ENCODE measurements around the gene THRAP3. TPM values are rescaled to one million over a fixed set of nuclear protein-coding genes. Genes with fewer than 3 reads are reported as not detected.

THRAP3 gene
- total and polyA plus RNA-seq, 9 of the 15 experiments (the other 6 are each of a cell fraction or from before 2014, with no cell fraction given) = 66.2 to 135 (median 113) TPM

DNA sequence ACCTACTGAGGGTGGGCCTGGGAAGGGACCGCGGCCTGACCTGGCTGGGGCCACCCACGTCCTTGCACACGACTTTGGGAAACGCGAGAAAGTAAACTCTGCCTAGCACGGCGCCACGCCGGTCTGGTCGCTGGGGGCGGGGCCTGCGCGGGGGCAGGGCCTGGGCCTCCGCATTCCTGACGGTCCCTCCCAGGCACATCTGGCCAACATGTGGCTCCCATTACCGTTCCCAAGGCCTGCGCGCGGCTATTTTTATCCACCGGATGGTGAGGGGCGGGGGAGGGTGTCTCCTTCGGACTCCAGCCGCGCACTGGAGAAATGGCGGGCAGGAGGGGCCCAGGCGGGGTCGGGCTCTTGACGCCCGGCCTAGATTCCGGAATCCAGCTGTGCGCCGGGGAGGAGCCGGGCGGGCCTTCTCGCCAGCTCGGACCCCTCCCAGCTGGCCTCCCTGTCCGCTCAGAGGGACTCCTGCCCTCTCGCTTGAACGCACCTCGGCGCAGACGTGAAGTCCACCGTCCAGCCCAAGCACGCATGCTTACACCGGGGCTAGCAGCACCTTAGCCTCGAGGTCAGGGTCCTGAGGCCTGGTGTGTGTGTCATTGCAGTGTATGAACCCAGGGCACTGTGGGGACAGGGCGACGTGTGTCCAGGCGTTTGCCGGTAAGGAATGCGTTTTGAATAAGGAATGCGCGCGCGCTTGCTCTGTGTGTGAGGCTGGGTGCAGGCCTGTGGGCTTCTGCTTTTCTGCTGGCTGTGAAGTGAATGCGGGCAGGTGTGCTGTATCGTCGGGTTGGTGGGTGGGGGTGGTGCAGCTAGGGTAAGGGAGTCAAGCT, 97.1 kb downstream of the THRAP3 start (continued):
- TF ChIP-seq, protein P1, sequence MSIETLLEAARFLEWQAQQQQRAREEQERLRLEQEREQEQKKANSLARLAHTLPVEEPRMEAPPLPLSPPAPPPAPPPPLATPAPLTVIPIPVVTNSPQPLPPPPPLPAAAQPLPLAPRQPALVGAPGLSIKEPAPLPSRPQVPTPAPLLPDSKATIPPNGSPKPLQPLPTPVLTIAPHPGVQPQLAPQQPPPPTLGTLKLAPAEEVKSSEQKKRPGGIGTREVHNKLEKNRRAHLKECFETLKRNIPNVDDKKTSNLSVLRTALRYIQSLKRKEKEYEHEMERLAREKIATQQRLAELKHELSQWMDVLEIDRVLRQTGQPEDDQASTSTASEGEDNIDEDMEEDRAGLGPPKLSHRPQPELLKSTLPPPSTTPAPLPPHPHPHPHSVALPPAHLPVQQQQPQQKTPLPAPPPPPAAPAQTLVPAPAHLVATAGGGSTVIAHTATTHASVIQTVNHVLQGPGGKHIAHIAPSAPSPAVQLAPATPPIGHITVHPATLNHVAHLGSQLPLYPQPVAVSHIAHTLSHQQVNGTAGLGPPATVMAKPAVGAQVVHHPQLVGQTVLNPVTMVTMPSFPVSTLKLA (conservative IDR thresholded peaks at IDR 0.05) = peak; percentile 93 to 97
- TF ChIP-seq SREBF1 (IDR thresholded peaks at IDR 0.05; ENCODE audit: borderline replicate concordance, low read depth, low read length) = no peak
- TF ChIP-seq, protein P2, sequence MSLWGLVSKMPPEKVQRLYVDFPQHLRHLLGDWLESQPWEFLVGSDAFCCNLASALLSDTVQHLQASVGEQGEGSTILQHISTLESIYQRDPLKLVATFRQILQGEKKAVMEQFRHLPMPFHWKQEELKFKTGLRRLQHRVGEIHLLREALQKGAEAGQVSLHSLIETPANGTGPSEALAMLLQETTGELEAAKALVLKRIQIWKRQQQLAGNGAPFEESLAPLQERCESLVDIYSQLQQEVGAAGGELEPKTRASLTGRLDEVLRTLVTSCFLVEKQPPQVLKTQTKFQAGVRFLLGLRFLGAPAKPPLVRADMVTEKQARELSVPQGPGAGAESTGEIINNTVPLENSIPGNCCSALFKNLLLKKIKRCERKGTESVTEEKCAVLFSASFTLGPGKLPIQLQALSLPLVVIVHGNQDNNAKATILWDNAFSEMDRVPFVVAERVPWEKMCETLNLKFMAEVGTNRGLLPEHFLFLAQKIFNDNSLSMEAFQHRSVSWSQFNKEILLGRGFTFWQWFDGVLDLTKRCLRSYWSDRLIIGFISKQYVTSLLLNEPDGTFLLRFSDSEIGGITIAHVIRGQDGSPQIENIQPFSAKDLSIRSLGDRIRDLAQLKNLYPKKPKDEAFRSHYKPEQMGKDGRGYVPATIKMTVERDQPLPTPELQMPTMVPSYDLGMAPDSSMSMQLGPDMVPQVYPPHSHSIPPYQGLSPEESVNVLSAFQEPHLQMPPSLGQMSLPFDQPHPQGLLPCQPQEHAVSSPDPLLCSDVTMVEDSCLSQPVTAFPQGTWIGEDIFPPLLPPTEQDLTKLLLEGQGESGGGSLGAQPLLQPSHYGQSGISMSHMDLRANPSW (CRISPR knock-in tag; IDR thresholded peaks at IDR 0.05) = 0 out of 2 replicates have a peak, but pooled peaks have one; percentile 18
- no peak for TF ChIP-seq CREBBP (IDR thresholded peaks at IDR 0.05; ENCODE audit: low read depth, low read length)
- peak; percentile 77; the same call in 1 of the 2 replicates for TF ChIP-seq HDAC2 (IDR thresholded peaks at IDR 0.05)
- TF ChIP-seq HIVEP1 (CRISPR knock-in tag; IDR thresholded peaks at IDR 0.05) = no peak
- TF ChIP-seq ZNF274 (IDR thresholded peaks at IDR 0.05; ENCODE audit: borderline replicate concordance, low read depth, low read length) = no peak
- TF ChIP-seq, protein P3, sequence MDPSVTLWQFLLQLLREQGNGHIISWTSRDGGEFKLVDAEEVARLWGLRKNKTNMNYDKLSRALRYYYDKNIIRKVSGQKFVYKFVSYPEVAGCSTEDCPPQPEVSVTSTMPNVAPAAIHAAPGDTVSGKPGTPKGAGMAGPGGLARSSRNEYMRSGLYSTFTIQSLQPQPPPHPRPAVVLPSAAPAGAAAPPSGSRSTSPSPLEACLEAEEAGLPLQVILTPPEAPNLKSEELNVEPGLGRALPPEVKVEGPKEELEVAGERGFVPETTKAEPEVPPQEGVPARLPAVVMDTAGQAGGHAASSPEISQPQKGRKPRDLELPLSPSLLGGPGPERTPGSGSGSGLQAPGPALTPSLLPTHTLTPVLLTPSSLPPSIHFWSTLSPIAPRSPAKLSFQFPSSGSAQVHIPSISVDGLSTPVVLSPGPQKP (CRISPR knock-in tag; IDR thresholded peaks at IDR 0.05) = no peak
- TF ChIP-seq DMBX1 (CRISPR knock-in tag; IDR thresholded peaks at IDR 0.05; ENCODE audit: borderline replicate concordance) = peak; percentile 79; the same call in 1 of the 2 replicates
- no peak for TF ChIP-seq NELFE (IDR thresholded peaks at IDR 0.05; ENCODE audit: insufficient read depth, insufficient read length)
- TF ChIP-seq CBX2 (IDR thresholded peaks at IDR 0.05; ENCODE audit: insufficient read depth, low read length, poor library complexity, severe bottlenecking) = no peak
- TF ChIP-seq, protein P4, sequence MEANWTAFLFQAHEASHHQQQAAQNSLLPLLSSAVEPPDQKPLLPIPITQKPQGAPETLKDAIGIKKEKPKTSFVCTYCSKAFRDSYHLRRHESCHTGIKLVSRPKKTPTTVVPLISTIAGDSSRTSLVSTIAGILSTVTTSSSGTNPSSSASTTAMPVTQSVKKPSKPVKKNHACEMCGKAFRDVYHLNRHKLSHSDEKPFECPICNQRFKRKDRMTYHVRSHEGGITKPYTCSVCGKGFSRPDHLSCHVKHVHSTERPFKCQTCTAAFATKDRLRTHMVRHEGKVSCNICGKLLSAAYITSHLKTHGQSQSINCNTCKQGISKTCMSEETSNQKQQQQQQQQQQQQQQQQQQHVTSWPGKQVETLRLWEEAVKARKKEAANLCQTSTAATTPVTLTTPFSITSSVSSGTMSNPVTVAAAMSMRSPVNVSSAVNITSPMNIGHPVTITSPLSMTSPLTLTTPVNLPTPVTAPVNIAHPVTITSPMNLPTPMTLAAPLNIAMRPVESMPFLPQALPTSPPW (CRISPR knock-in tag; IDR thresholded peaks at IDR 0.05) = peak; percentile 92
- TF ChIP-seq KHSRP (IDR thresholded peaks at IDR 0.05) = no peak
- TF ChIP-seq CCAR2 (IDR thresholded peaks at IDR 0.05; ENCODE audit: low read depth, low read length) = no peak
- TF ChIP-seq NCOR1 (IDR thresholded peaks at IDR 0.05) = peak; percentile 80
- no peak for TF ChIP-seq YBX1 (IDR thresholded peaks at IDR 0.05)
- peak; percentile 54 to 92 (median 84) for TF ChIP-seq YY1 (IDR thresholded peaks at IDR 0.05; ENCODE audit: borderline replicate concordance in 1 of 3, control insufficient read depth in 1 of 3, extremely low read depth in 1 of 3, insufficient read depth in 3 of 3, insufficient read length in 1 of 3, insufficient replicate concordance in 2 of 3, low read depth in 1 of 3, low read length in 2 of 3)
- TF ChIP-seq TCF7L2 (IDR thresholded peaks at IDR 0.05; ENCODE audit: low read depth, low read length) = no peak
- no peak for TF ChIP-seq BDP1 (IDR thresholded peaks at IDR 0.05; ENCODE audit: insufficient read depth, insufficient read length)
- no peak for TF ChIP-seq HDAC3 (IDR thresholded peaks at IDR 0.05; ENCODE audit: borderline replicate concordance, partially characterized antibody)

Data from K562 (cell line).